ENCODE data around the gene ARL16. TPM values are rescaled to one million over a fixed set of nuclear protein-coding genes. Genes with fewer than 3 reads are reported as not detected.

Gene ARL16
- polyA plus RNA-seq, 1 donor (not counting 4 experiments of a cell fraction or from before 2014, with no cell fraction given): 48.7 TPM

DNA sequence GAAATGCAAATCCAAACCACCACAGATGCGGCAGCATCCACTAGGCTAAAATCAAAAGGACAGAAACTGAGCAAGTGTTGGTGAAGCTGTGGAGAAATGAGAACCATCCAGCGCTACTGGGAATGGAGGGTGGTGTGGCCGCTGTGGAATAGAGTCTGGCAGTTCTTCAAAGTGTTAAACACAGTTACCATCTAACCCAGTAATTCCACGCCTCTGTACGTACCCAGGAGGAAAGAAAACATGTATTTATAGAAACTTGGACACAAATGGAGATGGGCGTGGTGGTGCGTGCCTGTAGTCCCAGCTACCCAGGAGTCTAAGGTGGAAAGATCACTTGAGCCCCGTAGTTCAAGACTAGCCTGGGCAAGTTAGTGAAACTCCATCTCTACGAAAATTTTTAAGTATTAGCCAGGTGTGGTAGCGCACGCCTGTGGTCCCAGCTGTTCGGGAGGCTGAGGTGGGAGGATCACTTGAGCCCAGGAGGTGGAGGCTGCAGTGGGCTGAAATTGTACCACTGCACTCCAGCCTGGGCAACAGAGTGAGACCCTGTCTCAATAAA is 40.1 kb upstream of the ARL16 start:
- no peak overlapping the region for H2AFZ ChIP-seq (ENCODE audit: control insufficient read depth, low read length)
- no peaks in the 10 kb centered on the region for H3K9me1 ChIP-seq (ENCODE audit: control insufficient read depth, extremely low read depth, insufficient read depth, low read length)
- H3K4me2 ChIP-seq (ENCODE audit: control insufficient read depth, extremely low read depth, insufficient read depth, low read depth, low read length): peak overlapping the region; percentile 56
- H3K4me3 ChIP-seq (ENCODE audit: control insufficient read depth in 2 of 3, extremely low read depth in 1 of 3, insufficient read depth in 2 of 3, low read depth in 1 of 3, low read length in 3 of 3): no peak overlapping the region
- H3K27ac ChIP-seq (ENCODE audit: control insufficient read depth, insufficient read depth, low read length): no peak overlapping the region
- no peaks in the 10 kb centered on the region for H3K27me3 ChIP-seq (ENCODE audit: control insufficient read depth, extremely low read depth, insufficient read depth, low read length)
- H4K20me1 ChIP-seq (ENCODE audit: control insufficient read depth, extremely low read depth, insufficient read depth, low read length): no peaks in the 10 kb centered on the region
- DNase-seq (ENCODE audit: low read depth, low spot score) (no peak), FAIRE-seq (peak; percentile 67)
- dilution Hi-C loops (cut with MboI; ENCODE audit: extremely low pct_ligation_motif_present, low sequenced_read_pairs): no loop called here
- no peak overlapping the region for H3K9ac ChIP-seq (ENCODE audit: control insufficient read depth, extremely low read depth, insufficient read depth, low read length)
- TF ChIP-seq, protein P1, sequence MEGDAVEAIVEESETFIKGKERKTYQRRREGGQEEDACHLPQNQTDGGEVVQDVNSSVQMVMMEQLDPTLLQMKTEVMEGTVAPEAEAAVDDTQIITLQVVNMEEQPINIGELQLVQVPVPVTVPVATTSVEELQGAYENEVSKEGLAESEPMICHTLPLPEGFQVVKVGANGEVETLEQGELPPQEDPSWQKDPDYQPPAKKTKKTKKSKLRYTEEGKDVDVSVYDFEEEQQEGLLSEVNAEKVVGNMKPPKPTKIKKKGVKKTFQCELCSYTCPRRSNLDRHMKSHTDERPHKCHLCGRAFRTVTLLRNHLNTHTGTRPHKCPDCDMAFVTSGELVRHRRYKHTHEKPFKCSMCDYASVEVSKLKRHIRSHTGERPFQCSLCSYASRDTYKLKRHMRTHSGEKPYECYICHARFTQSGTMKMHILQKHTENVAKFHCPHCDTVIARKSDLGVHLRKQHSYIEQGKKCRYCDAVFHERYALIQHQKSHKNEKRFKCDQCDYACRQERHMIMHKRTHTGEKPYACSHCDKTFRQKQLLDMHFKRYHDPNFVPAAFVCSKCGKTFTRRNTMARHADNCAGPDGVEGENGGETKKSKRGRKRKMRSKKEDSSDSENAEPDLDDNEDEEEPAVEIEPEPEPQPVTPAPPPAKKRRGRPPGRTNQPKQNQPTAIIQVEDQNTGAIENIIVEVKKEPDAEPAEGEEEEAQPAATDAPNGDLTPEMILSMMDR (optimal IDR thresholded peaks at IDR 0.05 in 1 of 3, IDR thresholded peaks at IDR 0.05 in 1 of 3, conservative IDR thresholded peaks at IDR 0.05 in 1 of 3; ENCODE audit: extremely low read depth in 1 of 3, insufficient read depth in 2 of 3, low read length in 3 of 3): no peak
- TF ChIP-seq EZH2 (IDR thresholded peaks at IDR 0.05; ENCODE audit: low read length): no peak
- no peaks in the 10 kb centered on the region for H3K9me3 ChIP-seq (ENCODE audit: control insufficient read depth, low read depth, low read length)
- H3K79me2 ChIP-seq (ENCODE audit: control insufficient read depth, insufficient read depth, low read length): no peaks in the 10 kb centered on the region
- H3K4me1 ChIP-seq (ENCODE audit: control insufficient read depth, extremely low read depth, insufficient read depth, low read length): peaks cover 27% of the 10 kb centered on the region
- H3K36me3 ChIP-seq (ENCODE audit: control insufficient read depth in 2 of 2, extremely low read depth in 1 of 2, insufficient read depth in 2 of 2, low read length in 2 of 2): peaks cover 0 to 3% of the 10 kb centered on the region in 2 experiments

DNA sequence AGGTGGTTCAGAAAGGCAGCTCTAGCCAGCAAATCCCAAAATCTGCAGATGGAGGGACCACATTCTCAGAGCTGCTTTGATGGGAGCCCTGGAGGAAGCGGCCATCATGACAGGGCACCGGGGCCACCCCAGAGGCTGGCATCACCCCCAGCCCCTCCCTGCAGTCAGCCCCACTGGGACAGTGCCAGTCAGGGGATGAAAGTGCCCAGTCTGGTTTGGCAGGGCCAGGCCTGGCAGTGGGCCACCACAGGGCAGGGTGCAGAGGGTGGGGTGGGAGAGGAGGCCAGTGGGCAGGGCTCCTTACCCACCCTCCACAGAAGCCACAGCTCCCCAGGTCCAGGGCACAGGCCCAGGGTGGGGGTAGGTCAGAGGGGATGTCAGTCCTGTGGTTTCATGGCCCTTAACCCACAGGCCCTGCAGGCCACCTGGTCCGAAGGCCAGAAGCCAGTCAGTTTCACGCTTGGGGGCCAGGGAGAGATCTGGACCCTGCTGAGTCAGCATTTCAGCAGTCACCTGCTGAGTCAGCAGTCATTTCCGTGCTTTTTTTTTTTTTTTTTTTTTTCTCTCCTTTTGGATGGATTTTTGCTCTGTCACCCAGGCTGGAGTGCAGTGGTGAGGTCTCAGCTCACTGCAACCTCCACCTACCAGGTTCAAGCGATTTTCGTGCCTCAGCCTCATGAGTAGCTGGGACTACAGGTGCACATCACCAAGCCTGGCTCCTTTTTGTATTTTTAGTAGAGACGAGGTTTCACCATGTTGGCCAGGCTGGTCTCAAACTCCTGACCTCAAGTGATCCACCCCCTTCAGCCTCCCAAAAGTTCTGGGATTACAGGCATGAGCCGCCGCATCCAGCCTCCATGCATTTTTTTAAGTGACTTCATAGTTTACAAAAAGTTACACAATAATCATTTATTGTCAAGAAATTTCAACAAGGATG is 38.9 kb upstream of the ARL16 start:
- H3K9me3 ChIP-seq (ENCODE audit: control insufficient read depth, low read depth, low read length): no peaks in the 10 kb centered on the region
- no peak overlapping the region for H3K9ac ChIP-seq (ENCODE audit: control insufficient read depth, extremely low read depth, insufficient read depth, low read length)
- H3K36me3 ChIP-seq (ENCODE audit: control insufficient read depth in 2 of 2, extremely low read depth in 1 of 2, insufficient read depth in 2 of 2, low read length in 2 of 2): peaks cover 0 to 8% of the 10 kb centered on the region in 2 experiments
- no peaks in the 10 kb centered on the region for H3K9me1 ChIP-seq (ENCODE audit: control insufficient read depth, extremely low read depth, insufficient read depth, low read length)
- FAIRE-seq: no peak
- dilution Hi-C loops (cut with MboI; ENCODE audit: extremely low pct_ligation_motif_present, low sequenced_read_pairs): no loop called here
- H3K27ac ChIP-seq (ENCODE audit: control insufficient read depth, insufficient read depth, low read length): no peak overlapping the region
- peaks cover 27% of the 10 kb centered on the region for H3K4me1 ChIP-seq (ENCODE audit: control insufficient read depth, extremely low read depth, insufficient read depth, low read length)
- H4K20me1 ChIP-seq (ENCODE audit: control insufficient read depth, extremely low read depth, insufficient read depth, low read length): no peaks in the 10 kb centered on the region
- H3K27me3 ChIP-seq (ENCODE audit: control insufficient read depth, extremely low read depth, insufficient read depth, low read length): no peaks in the 10 kb centered on the region
- peak overlapping the region; percentile 37 for H3K4me2 ChIP-seq (ENCODE audit: control insufficient read depth, extremely low read depth, insufficient read depth, low read depth, low read length)
- TF ChIP-seq, protein P1 (optimal IDR thresholded peaks at IDR 0.05 in 1 of 3, IDR thresholded peaks at IDR 0.05 in 1 of 3, conservative IDR thresholded peaks at IDR 0.05 in 1 of 3; ENCODE audit: extremely low read depth in 1 of 3, insufficient read depth in 2 of 3, low read length in 3 of 3): no peak
- TF ChIP-seq EZH2 (IDR thresholded peaks at IDR 0.05; ENCODE audit: low read length): no peak
- no peak overlapping the region for H2AFZ ChIP-seq (ENCODE audit: control insufficient read depth, low read length)
- H3K79me2 ChIP-seq (ENCODE audit: control insufficient read depth, insufficient read depth, low read length): no peaks in the 10 kb centered on the region
- no peak overlapping the region for H3K4me3 ChIP-seq (ENCODE audit: control insufficient read depth in 2 of 3, extremely low read depth in 1 of 3, insufficient read depth in 2 of 3, low read depth in 1 of 3, low read length in 3 of 3)
- no peak for DNase-seq (ENCODE audit: low read depth, low spot score)

Measured in keratinocyte (primary cell).